Limb (tissue), 2 donors: ENCODE results near the gene RASGRP2.

Source experiments
- DNase-seq, 2 donors: peaks; one replicate each; pipeline ENCODE4 v3.0.0-alpha.2; 2016; ENCODE audit errors: extremely low spot score in 2 of 2

RASGRP2 gene

GRCh38 chr11:64771861-64772260 is 27.9 kb upstream of the RASGRP2 start:
- DNase-seq, result no peak

GRCh38 chr11:64770120-64770519 is 26.2 kb upstream of the RASGRP2 start:
- no peak for DNase-seq

- no peak for DNase-seq
Observed at GRCh38 chr11:64769283-64769682, 25.3 kb upstream of the RASGRP2 start.

- no peak for DNase-seq
Observed at GRCh38 chr11:64768300-64768694, 24.4 kb upstream of the RASGRP2 start.

GRCh38 chr11:64767344-64768299 is 23.7 kb upstream of the RASGRP2 start:
- peak in 1 of 2 donors; percentile 81 for DNase-seq

- no peak for DNase-seq
Observed at GRCh38 chr11:64766881-64767280, 22.9 kb upstream of the RASGRP2 start.

GRCh38 chr11:64765851-64766665 is 22.1 kb upstream of the RASGRP2 start:
- peak in 1 of 2 donors; percentile 34 for DNase-seq

- DNase-seq, result peak in 1 of 2 donors; percentile 29
Observed at GRCh38 chr11:64765291-64765850, 21.4 kb upstream of the RASGRP2 start.

- DNase-seq, result no peak
Observed at GRCh38 chr11:64764753-64765152, 20.8 kb upstream of the RASGRP2 start.

- peak in 1 of 2 donors; percentile 32 for DNase-seq
Observed at GRCh38 chr11:64764040-64764611, 20.2 kb upstream of the RASGRP2 start.

GRCh38 chr11:64763526-64764039 is 19.6 kb upstream of the RASGRP2 start:
- no peak for DNase-seq

- DNase-seq, result peak in 1 of 2 donors; percentile 34
Observed at GRCh38 chr11:64762674-64763525, 19.0 kb upstream of the RASGRP2 start.

GRCh38 chr11:64762277-64762673 is 18.3 kb upstream of the RASGRP2 start:
- peak in 1 of 2 donors; percentile 31 for DNase-seq

- peak in 1 of 2 donors; percentile 29 for DNase-seq
Observed at GRCh38 chr11:64760759-64761420, 16.9 kb upstream of the RASGRP2 start.

GRCh38 chr11:64759722-64760719 is 16.1 kb upstream of the RASGRP2 start, which contains the start of gene PYGM:
Gene PYGM (minus strand): TSS chr11:64759974. CDS start chr11:64759898, 76 bp downstream.
- DNase-seq, result peak; percentile 60 to 71

GRCh38 chr11:64759131-64759721 is 15.3 kb upstream of the RASGRP2 start:
- peak in 1 of 2 donors; percentile 29 for DNase-seq

- peak in 1 of 2 donors; percentile 25 for DNase-seq
Observed at GRCh38 chr11:64758330-64759079, 14.6 kb upstream of the RASGRP2 start.
